ENCODE data around the gene TNNI2.

Gene TNNI2

DNA sequence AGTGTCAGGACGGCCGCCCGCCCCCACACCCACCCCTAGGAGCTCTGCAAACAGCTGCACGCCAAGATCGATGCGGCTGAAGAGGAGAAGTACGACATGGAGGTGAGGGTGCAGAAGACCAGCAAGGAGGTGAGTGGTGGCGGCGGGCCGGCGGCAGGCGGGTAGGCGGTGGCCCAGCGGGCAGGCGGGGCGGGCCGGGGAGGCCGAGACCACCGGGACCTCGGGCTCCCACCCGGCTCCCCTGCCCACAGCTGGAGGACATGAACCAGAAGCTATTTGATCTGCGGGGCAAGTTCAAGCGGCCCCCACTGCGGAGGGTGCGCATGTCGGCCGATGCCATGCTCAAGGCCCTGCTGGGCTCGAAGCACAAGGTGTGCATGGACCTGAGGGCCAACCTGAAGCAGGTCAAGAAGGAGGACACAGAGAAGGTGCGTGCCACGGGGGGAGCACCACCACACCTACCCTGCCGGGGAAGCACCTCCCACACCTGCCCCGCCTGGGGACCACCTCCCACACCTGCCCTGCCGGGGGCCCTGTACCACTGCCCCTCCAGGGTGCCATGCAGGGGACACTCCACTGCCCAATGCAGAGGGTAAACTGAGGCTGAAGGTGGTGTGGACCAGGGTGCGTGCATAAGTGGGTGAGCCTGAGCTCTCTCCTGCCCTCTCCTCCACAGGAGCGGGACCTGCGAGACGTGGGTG, 2.1 kb downstream of the TNNI2 start:
- TF ChIP-seq POLR2AphosphoS5 (IDR thresholded peaks at IDR 0.05; ENCODE audit: borderline replicate concordance, low read depth, low read length) = no peak
- no peak for TF ChIP-seq EZH2 (IDR thresholded peaks at IDR 0.05)
- no peak for TF ChIP-seq FOXP2 (optimal IDR thresholded peaks at IDR 0.05; ENCODE audit: control extremely low read depth, extremely low read length, insufficient read depth)
- no peaks in the 10 kb centered on the region for H3K9me3 ChIP-seq (ENCODE audit: low read depth, low read length)
- no peak for DNase-seq (ENCODE audit: low read depth, low spot score)
- H3K9ac ChIP-seq (ENCODE audit: insufficient read length) = no peak overlapping the region
- no peak overlapping the region for H3K4me3 ChIP-seq
- H3K27ac ChIP-seq = no peak overlapping the region
- H3K36me3 ChIP-seq (ENCODE audit: insufficient read depth, low read length) = no peaks in the 10 kb centered on the region

DNA sequence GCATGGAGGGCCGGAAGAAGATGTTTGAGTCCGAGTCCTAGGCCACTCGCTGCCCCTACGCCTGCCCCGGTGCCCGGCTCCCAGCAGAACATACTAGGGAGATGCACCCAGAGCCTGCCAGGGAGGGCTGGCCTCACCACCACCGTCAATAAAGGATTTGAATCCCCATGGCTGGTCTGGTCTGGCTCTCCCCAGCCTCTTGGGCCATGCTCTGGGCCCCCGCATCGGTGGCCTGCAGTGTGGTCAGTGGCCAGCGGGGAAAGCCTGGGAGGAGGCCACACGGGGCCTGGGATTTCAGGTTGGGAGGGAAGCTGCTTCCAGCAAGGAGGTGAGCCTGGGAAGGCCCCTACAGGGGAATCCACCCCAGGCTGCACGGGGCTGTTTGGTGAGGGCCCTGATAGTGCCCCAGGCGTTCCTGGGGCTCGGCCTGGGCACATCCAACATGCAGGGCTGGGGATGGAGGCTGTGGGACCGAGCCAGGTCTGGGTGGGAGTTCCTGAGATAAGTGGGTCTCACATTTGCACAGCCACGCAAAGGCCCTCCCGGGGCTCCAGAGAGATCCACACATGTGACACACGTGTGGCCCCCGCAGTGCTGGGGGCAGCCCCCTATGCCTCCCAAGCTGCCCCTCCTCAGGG, 2.8 kb downstream of the TNNI2 start:
- Histone ChIP-seq H3K27ac (no peak overlapping the region), H3K4me3 (no peak overlapping the region), H3K36me3 (ENCODE audit: insufficient read depth, low read length) (no peaks in the 10 kb centered on the region), H3K9ac (ENCODE audit: insufficient read length) (no peak overlapping the region), H3K9me3 (ENCODE audit: low read depth, low read length) (no peaks in the 10 kb centered on the region)
- TF ChIP-seq FOXP2 (optimal IDR thresholded peaks at IDR 0.05; ENCODE audit: control extremely low read depth, extremely low read length, insufficient read depth) = no peak
- no peak for TF ChIP-seq POLR2AphosphoS5 (IDR thresholded peaks at IDR 0.05; ENCODE audit: borderline replicate concordance, low read depth, low read length)
- no peak for TF ChIP-seq EZH2 (IDR thresholded peaks at IDR 0.05)
- no peak for DNase-seq (ENCODE audit: low read depth, low spot score)

DNA sequence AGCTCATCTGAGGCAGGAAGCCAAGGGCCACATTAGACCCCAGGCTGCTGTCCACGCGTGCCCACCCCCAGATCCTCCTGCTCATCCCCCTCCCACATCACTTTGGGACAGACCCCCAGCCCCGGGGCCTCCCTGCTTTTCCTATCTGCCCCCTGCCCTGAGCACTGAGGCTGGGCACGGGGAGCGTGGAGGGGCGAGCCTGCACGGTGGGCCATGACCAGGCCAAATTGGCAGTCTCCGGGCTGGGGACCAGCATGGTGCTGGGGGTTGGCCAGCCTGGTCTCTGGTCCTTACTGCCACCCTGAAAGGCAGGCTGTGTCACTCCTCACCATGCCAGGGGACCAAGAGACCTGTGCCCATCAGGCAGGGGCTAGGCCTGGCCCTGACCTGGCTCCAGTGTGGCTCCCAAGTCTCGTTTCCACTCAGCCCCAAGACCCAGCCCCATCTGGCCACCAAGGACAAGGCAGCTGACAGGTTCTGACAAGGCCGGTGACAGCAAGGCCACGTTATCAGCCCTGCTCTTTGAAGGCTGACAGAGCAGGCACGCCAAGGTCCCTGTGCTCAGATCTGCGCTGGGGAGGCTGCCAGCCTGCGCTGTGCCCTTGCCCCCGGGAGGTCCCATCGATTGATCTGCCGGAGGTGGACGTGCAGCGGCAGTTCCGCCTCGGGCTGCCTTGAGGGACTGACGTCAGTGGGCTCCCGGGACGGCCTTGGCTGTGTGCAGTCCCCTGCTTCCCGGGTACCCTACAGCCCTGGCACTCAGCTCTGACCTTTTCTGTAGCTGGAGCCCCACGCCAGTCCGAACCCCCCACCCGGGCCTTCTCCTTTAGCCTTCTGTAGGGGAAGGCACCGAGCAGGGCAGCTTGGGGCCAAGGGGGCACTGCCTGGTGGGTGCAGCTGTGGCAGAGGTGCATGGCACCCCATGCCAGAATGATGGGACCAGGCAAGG, 3.6 kb downstream of the TNNI2 start:
- Histone ChIP-seq H3K4me3 (no peak overlapping the region), H3K9ac (ENCODE audit: insufficient read length) (no peak overlapping the region), H3K9me3 (ENCODE audit: low read depth, low read length) (no peaks in the 10 kb centered on the region), H3K27ac (no peak overlapping the region), H3K36me3 (ENCODE audit: insufficient read depth, low read length) (no peaks in the 10 kb centered on the region)
- DNase-seq (ENCODE audit: low read depth, low spot score) = no peak
- no peak for TF ChIP-seq POLR2AphosphoS5 (IDR thresholded peaks at IDR 0.05; ENCODE audit: borderline replicate concordance, low read depth, low read length)
- TF ChIP-seq FOXP2 (optimal IDR thresholded peaks at IDR 0.05; ENCODE audit: control extremely low read depth, extremely low read length, insufficient read depth) = no peak
- no peak for TF ChIP-seq EZH2 (IDR thresholded peaks at IDR 0.05)

DNA sequence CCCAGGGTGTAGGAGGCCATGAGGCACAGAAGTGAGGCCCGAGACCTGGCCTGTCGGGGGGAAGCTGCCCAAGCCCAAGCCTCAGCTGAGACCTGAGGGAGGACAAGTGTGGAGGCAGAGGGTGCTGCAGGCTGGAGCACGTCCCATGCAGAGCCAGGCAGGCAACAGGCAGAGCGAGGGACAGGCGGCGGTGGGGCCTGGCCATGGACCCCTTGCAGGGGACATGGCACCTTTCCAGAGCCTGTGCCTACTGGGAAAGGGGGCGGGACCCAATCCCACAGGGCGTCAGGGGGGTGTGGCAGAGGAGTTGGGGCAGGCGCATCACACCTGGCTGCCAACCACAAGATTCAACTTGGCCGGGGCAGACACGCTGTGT, 4.3 kb downstream of the TNNI2 start:
- no peak overlapping the region for H3K27ac ChIP-seq
- TF ChIP-seq POLR2AphosphoS5 (IDR thresholded peaks at IDR 0.05; ENCODE audit: borderline replicate concordance, low read depth, low read length) = no peak
- TF ChIP-seq EZH2 (IDR thresholded peaks at IDR 0.05) = no peak
- TF ChIP-seq FOXP2 (optimal IDR thresholded peaks at IDR 0.05; ENCODE audit: control extremely low read depth, extremely low read length, insufficient read depth) = no peak
- no peak for DNase-seq (ENCODE audit: low read depth, low spot score)
- no peaks in the 10 kb centered on the region for H3K9me3 ChIP-seq (ENCODE audit: low read depth, low read length)
- H3K4me3 ChIP-seq = no peak overlapping the region
- H3K36me3 ChIP-seq (ENCODE audit: insufficient read depth, low read length) = no peaks in the 10 kb centered on the region
- no peak overlapping the region for H3K9ac ChIP-seq (ENCODE audit: insufficient read length)

DNA sequence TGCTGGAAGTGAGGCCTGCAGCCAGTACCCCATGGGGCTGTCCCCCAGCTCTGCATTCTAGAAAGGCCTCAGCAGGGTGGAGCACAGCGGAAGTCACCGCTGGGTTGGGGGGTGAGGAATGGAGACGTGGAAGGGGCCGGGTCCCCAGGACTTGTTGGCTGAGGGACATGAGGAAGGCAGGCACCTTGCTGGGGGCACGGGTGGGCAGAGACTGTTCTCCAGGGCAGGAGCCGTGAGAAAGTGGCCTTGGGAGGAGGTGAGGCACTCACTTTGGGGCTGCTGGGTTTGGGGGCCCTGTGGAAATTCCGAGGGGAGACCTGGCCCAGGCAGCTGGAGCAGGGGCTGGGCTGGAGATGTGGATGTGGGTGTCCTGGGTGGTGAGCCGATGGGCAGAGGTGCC, 5.0 kb downstream of the TNNI2 start:
- no peak for DNase-seq (ENCODE audit: low read depth, low spot score)
- TF ChIP-seq FOXP2 (optimal IDR thresholded peaks at IDR 0.05; ENCODE audit: control extremely low read depth, extremely low read length, insufficient read depth) (no peak), POLR2AphosphoS5 (IDR thresholded peaks at IDR 0.05; ENCODE audit: borderline replicate concordance, low read depth, low read length) (no peak)
- Histone ChIP-seq H3K9me3 (ENCODE audit: low read depth, low read length) (no peaks in the 10 kb centered on the region), H3K36me3 (ENCODE audit: insufficient read depth, low read length) (no peaks in the 10 kb centered on the region), H3K4me3 (no peak overlapping the region), H3K27ac (no peak overlapping the region), H3K9ac (ENCODE audit: insufficient read length) (no peak overlapping the region)

DNA sequence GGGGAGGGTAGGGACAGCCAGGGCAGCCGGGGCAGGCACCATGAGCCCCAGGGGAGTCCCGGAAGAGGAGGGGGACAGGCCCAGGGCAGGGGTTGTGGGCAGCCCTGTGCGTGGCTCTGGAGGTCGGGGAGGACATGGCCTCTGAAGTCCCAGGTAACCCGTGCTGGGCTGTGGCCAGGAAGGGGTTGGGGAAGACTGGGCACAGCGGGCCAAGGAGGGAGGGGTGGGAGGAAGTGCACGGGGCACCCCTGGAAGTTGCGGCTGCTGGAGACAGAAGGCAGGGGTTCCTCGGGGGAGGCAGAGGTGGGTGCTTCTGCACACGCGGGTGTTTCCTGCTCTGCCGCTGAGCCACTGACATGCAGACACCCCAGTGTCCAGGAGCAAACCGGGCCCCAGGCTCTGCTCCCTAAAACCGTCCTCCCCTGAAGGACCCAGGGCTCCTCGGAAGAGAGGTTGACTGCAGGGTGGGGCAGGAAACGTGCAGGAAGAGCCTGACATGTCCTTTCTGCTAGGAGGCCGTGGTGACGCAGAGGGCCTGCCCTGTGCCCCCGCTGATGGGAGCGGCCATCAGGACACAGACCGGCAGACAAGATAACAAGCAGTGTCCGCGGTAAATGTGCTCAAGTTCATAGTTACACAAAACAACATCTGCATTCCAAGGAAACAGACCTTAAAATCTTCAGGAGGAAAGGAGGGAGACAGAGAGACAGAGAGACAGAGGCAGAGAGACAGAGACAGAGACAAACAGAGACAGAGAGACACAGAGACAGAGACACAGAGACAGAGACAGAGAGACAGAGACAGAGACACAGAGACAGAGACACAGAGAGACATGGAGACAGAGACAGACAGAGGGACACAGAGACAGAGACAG, 5.7 kb downstream of the TNNI2 start:
- no peak for DNase-seq (ENCODE audit: low read depth, low spot score)
- TF ChIP-seq EZH2 (IDR thresholded peaks at IDR 0.05) (peak; percentile 48), FOXP2 (optimal IDR thresholded peaks at IDR 0.05; ENCODE audit: control extremely low read depth, extremely low read length, insufficient read depth) (no peak)
- Histone ChIP-seq H3K9ac (ENCODE audit: insufficient read length) (no peak overlapping the region), H3K4me3 (no peak overlapping the region), H3K36me3 (ENCODE audit: insufficient read depth, low read length) (no peaks in the 10 kb centered on the region), H3K9me3 (ENCODE audit: low read depth, low read length) (no peaks in the 10 kb centered on the region), H3K27ac (no peak overlapping the region)

DNA sequence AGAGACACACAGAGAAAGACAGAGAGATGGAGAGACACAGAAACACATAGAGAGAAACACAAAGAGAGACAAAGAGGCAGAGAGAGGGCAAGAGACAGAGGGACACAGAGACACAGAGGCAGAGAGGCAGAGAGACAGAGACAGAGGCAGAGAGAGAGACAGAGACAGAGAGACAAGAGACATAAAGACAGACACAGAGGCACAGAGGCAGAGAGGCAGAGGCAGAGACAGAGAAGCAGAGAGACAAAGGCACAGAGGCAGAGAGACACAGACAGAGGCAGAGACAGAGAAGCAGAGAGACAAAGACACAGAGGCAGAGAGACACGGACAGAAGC, 6.3 kb downstream of the TNNI2 start:
- no peak for DNase-seq (ENCODE audit: low read depth, low spot score)
- Histone ChIP-seq H3K36me3 (ENCODE audit: insufficient read depth, low read length) (no peaks in the 10 kb centered on the region), H3K27ac (no peak overlapping the region), H3K9ac (ENCODE audit: insufficient read length) (no peak overlapping the region), H3K4me3 (no peak overlapping the region), H3K9me3 (ENCODE audit: low read depth, low read length) (no peaks in the 10 kb centered on the region)
- no peak for TF ChIP-seq POLR2AphosphoS5 (IDR thresholded peaks at IDR 0.05; ENCODE audit: borderline replicate concordance, low read depth, low read length)
- TF ChIP-seq FOXP2 (optimal IDR thresholded peaks at IDR 0.05; ENCODE audit: control extremely low read depth, extremely low read length, insufficient read depth) = no peak
